OCI-LY7 (cell line): ENCODE measurements around the gene DNAH3. TPM values are rescaled to one million over a fixed set of nuclear protein-coding genes. Genes with fewer than 3 reads are reported as not detected.

Source experiments
- BruUV-seq: library from RNA; stranded (reverse); fragments of 400-500 nt; replicated peaks from 2 replicates; lab custom pipeline; 2021; lab: Mats Ljungman, UMichigan
- CTCF ChIA-PET: fragments of 300-600 bp; sonication (Branson Sonifier 250); formaldehyde crosslinking; loops from one replicate; lab custom pipeline; 2022; ENCODE audit warnings: antibody characterized with exemption; ENCODE audit not compliant: unreplicated experiment; lab: Charles Lee
- POLR2A ChIA-PET: fragments of 300-600 bp; sonication (Branson Sonifier 250); formaldehyde crosslinking; loops from one replicate; lab custom pipeline; 2022; ENCODE audit warnings: antibody characterized with exemption; lab: Charles Lee
- DNase-seq: peaks from one replicate; pipeline ENCODE4 v3.0.0-alpha.2; 2015; ENCODE audit warnings: low spot score
- H2AFZ ChIP-seq: fragments of 200-600 bp; sonication (generic), shearing (Covaris generic); 2 replicates; pipeline ENCODE4 v1.6.1; 2014; ENCODE audit warnings: mild to moderate bottlenecking, antibody characterized with exemption, low read length, moderate library complexity
- H3K27ac ChIP-seq: fragments of 200-600 bp; sonication (generic); 2 replicates; pipeline ENCODE4 v1.5.1; 2014; ENCODE audit warnings: mixed run types, low read depth, mild to moderate bottlenecking, moderate library complexity, low read length, inconsistent platforms; ENCODE audit not compliant: poor library complexity, severe bottlenecking
- H3K36me3 ChIP-seq: fragments of 200-600 bp; sonication (generic); 2 replicates; pipeline ENCODE4 v1.6.1; 2014; ENCODE audit warnings: mild to moderate bottlenecking, antibody characterized with exemption, low read length, moderate library complexity, mixed read lengths; ENCODE audit not compliant: insufficient read depth
- H3K4me1 ChIP-seq: fragments of 200-600 bp; sonication (generic); 2 replicates; pipeline ENCODE4 v1.5.1; 2014; ENCODE audit warnings: mild to moderate bottlenecking, low read length; ENCODE audit not compliant: insufficient read depth, poor library complexity, severe bottlenecking
- H3K4me2 ChIP-seq: fragments of 200-600 bp; sonication (generic); 2 replicates; pipeline ENCODE4 v1.6.1; 2014; ENCODE audit warnings: mild to moderate bottlenecking, low read length
- H3K4me3 ChIP-seq: fragments of 200-600 bp; sonication (generic); 2 replicates; pipeline ENCODE4 v1.5.1; 2014; ENCODE audit warnings: mild to moderate bottlenecking, low read depth, low read length; ENCODE audit not compliant: poor library complexity, severe bottlenecking
- H3K79me2 ChIP-seq: fragments of 200-600 bp; sonication (generic); 2 replicates; pipeline ENCODE4 v1.6.1; 2016; ENCODE audit warnings: low read depth, mild to moderate bottlenecking, low read length, moderate library complexity, mixed read lengths; ENCODE audit not compliant: insufficient read depth
- H3K9me2 ChIP-seq: fragments of 200-600 bp; sonication (generic); 2 replicates; pipeline ENCODE4 v1.6.1; 2016; ENCODE audit warnings: mild to moderate bottlenecking, low read length, mixed read lengths; ENCODE audit not compliant: insufficient read depth
- H3K9me3 ChIP-seq: fragments of 200-600 bp; sonication (generic); 2 replicates; pipeline ENCODE4 v1.6.1; 2014; ENCODE audit warnings: mild to moderate bottlenecking, mixed run types, low read length, mixed read lengths
- H4K20me1 ChIP-seq: fragments of 200-600 bp; sonication (generic); 2 replicates; pipeline ENCODE4 v1.6.1; 2014; ENCODE audit warnings: mild to moderate bottlenecking, antibody characterized with exemption, low read length, moderate library complexity, mixed read lengths; ENCODE audit not compliant: insufficient read depth
- EZH2phosphoT487 ChIP-seq: fragments of 200-600 bp; sonication (generic); IDR thresholded peaks from 2 replicates; pipeline ENCODE4 v1.6.1; 2018; ENCODE audit warnings: low read depth, borderline replicate concordance, mild to moderate bottlenecking, mixed run types, antibody characterized with exemption, low read length, moderate library complexity, mixed read lengths
- intact Hi-C: fragments of 100-400 bp; cut with micrococcal nuclease; formaldehyde crosslinking; loops from one replicate; pipeline ENCODE4 v1.10.0; 2022; ENCODE audit not compliant: unreplicated experiment
- total RNA-seq, 2 experiments: library from RNA; depleted of rRNA in 1 of 2; stranded (reverse); fragments of >200 nt in 1 of 2; shearing (Covaris generic) in 1 of 2; gene quantifications; 2 replicates each; pipeline ENCODE4 v1.2.3, GENCODE V29; 2014 to 2022
- TF ChIP-seq, protein P1 (sequence below): fragments of 200-600 bp; sonication (generic); conservative IDR thresholded peaks from 2 replicates; pipeline ENCODE4 v1.5.1; 2014; ENCODE audit warnings: mild to moderate bottlenecking, antibody characterized with exemption, low read length, moderate library complexity, mixed read lengths

DNAH3 gene
- total RNA-seq, 2 experiments from 2014 or later, result not detected

DNA sequence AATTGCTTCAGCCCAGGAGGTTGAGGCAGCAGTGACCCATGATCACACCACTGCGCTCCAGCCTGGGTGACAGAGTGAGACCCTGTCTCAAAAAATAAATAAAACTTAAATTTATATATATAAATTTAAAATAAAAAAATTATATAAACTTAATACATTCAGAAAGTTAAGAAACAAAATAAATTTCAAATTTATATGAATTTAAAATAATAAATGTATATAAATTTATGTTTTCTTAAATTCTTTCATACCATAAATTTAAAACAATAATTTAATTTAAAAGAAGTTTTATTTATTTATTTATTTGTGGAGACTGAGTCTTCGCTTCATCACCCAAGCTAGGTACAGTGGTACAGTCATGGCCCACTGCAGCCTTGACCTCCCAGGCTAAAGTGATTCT, 229.8 kb downstream of the DNAH3 start:
- H4K20me1 ChIP-seq, result no peaks in the 10 kb centered on the region
- BruUV-seq, result no TSS peak
- no peak overlapping the region for H3K4me2 ChIP-seq
- no peak overlapping the region for H2AFZ ChIP-seq
- intact Hi-C loops, result no loop called here
- ChIA-PET CTCF (no interaction called here), POLR2A (interaction anchor here (0.5 to 0.6 kb wide), 2 partner anchors 354 to 1271 kb away, joined by 3 to 4 read pairs; no protein-coding TSS in a partner anchor)
- no peak for DNase-seq
- no peaks in the 10 kb centered on the region for H3K9me2 ChIP-seq
- no peaks in the 10 kb centered on the region for H3K79me2 ChIP-seq
- no peaks in the 10 kb centered on the region for H3K4me1 ChIP-seq
- TF ChIP-seq EZH2phosphoT487, result no peak
- TF ChIP-seq, protein P1, sequence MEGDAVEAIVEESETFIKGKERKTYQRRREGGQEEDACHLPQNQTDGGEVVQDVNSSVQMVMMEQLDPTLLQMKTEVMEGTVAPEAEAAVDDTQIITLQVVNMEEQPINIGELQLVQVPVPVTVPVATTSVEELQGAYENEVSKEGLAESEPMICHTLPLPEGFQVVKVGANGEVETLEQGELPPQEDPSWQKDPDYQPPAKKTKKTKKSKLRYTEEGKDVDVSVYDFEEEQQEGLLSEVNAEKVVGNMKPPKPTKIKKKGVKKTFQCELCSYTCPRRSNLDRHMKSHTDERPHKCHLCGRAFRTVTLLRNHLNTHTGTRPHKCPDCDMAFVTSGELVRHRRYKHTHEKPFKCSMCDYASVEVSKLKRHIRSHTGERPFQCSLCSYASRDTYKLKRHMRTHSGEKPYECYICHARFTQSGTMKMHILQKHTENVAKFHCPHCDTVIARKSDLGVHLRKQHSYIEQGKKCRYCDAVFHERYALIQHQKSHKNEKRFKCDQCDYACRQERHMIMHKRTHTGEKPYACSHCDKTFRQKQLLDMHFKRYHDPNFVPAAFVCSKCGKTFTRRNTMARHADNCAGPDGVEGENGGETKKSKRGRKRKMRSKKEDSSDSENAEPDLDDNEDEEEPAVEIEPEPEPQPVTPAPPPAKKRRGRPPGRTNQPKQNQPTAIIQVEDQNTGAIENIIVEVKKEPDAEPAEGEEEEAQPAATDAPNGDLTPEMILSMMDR, result no peak
- H3K9me3 ChIP-seq, result no peaks in the 10 kb centered on the region
- no peak overlapping the region for H3K4me3 ChIP-seq
- H3K36me3 ChIP-seq, result no peaks in the 10 kb centered on the region
- no peak overlapping the region for H3K27ac ChIP-seq

DNA sequence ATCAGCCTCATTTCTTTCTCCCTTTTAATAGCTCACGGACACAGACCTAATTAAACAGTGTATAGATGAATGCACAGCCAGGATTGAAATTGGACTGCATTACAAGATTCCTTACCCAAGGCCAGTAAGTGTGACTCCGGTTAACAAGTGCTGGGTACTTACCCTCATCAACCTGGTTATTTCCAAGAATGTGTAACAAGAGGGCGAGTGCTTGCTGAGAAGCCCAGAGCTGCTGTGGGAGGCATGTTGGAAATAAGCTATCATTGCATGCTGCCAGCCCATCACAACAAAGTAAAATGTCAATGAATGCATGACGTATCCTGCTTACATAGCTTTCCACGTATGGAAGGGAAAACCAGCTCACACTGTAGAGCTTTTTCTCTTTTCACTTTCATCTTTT, 230.6 kb downstream of the DNAH3 start:
- H4K20me1 ChIP-seq, result no peaks in the 10 kb centered on the region
- H3K4me2 ChIP-seq, result no peak overlapping the region
- H3K9me2 ChIP-seq, result no peaks in the 10 kb centered on the region
- DNase-seq, result no peak
- H3K79me2 ChIP-seq, result no peaks in the 10 kb centered on the region
- intact Hi-C loops, result no loop called here
- ChIA-PET POLR2A (interaction anchor here (0.5 to 1.5 kb wide), 6 partner anchors 16 to 355 kb away, joined by 3 to 5 read pairs (median 3); no protein-coding TSS in a partner anchor), CTCF (no interaction called here)
- no peaks in the 10 kb centered on the region for H3K4me1 ChIP-seq
- no peak for TF ChIP-seq EZH2phosphoT487
- TF ChIP-seq, protein P1, result no peak
- no TSS peak for BruUV-seq
- no peaks in the 10 kb centered on the region for H3K36me3 ChIP-seq
- H3K27ac ChIP-seq, result no peak overlapping the region
- H3K4me3 ChIP-seq, result no peak overlapping the region
- no peak overlapping the region for H2AFZ ChIP-seq
- H3K9me3 ChIP-seq, result no peaks in the 10 kb centered on the region

DNA sequence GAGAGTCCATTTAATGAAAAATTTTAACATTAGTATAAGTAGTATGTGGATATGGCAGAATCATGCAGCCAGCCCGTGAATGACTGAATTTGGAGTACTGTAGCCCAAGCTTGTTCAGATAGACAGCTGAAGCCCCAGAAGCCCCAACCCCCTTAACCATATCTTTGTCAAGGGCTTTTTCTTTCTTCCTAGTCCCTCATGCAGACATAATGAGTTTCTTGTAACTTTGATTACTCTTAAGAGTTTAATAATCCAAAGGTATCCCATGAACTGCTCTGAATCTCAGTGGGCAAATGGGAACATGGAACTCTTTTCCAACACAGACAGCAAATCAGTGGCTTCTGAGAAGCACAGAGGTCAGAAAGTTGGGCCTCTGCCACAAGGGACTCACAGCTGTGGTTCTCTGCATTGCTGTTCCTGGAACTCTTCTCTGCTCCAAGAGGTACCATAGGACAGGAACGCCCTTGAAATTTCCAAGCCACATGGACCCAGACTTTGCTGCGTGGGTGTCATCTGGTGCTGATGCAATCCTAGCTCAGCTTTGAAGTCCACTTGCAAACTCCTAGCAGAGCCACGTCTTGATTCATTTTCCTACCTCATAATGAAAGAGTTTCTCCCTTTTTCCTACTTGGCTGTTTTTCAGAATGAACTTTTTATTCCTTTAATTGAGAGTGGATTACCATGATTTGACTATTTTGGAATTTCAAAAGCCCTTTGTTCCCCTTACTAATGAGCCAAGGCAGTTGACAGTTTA, 232.0 kb downstream of the DNAH3 start:
- Histone ChIP-seq H2AFZ (no peak overlapping the region), H3K79me2 (no peaks in the 10 kb centered on the region), H3K9me3 (no peaks in the 10 kb centered on the region), H3K4me2 (no peak overlapping the region), H3K4me1 (no peaks in the 10 kb centered on the region), H3K4me3 (no peak overlapping the region), H3K27ac (no peak overlapping the region), H4K20me1 (no peaks in the 10 kb centered on the region), H3K9me2 (no peaks in the 10 kb centered on the region), H3K36me3 (no peaks in the 10 kb centered on the region)
- POLR2A ChIA-PET, result interaction anchor here (0.6 to 1.5 kb wide), 3 partner anchors 15 to 99 kb away, joined by 3 read pairs; no protein-coding TSS in a partner anchor
- intact Hi-C loops, result no loop called here
- TF ChIP-seq EZH2phosphoT487, result no peak
- TF ChIP-seq, protein P1, result no peak
- CTCF ChIA-PET, result no interaction called here
- DNase-seq, result no peak
- BruUV-seq, result no TSS peak
